OCI-LY1 (cell line): ENCODE measurements around the gene GOLPH3.

Experiments used
- H2AFZ ChIP-seq: fragments of 200-600 bp; sonication (generic), shearing (Covaris generic); 2 replicates; pipeline ENCODE4 v1.6.0; 2014; ENCODE audit warnings: antibody characterized with exemption, mild to moderate bottlenecking, low read length
- H3F3A ChIP-seq: fragments of 200-600 bp; sonication (generic), shearing (Covaris generic); 2 replicates; pipeline ENCODE4 v1.6.0; 2014; ENCODE audit warnings: mild to moderate bottlenecking, antibody characterized with exemption, low read length, moderate library complexity; ENCODE audit not compliant: insufficient read depth
- H3K27ac ChIP-seq: fragments of 200-600 bp; sonication (generic); 2 replicates; pipeline ENCODE4 v1.5.1; 2014; ENCODE audit warnings: low read length, mixed run types, mild to moderate bottlenecking, low read depth; ENCODE audit not compliant: poor library complexity, severe bottlenecking
- H3K27me3 ChIP-seq: fragments of 200-600 bp; sonication (generic); 2 replicates; pipeline ENCODE4 v1.6.0; 2014; ENCODE audit warnings: antibody characterized with exemption, mild to moderate bottlenecking, low read length, moderate library complexity; ENCODE audit not compliant: insufficient read depth
- H3K36me3 ChIP-seq: fragments of 200-600 bp; sonication (generic); 2 replicates; pipeline ENCODE4 v1.6.1; 2014; ENCODE audit warnings: mild to moderate bottlenecking, antibody characterized with exemption, low read length, moderate library complexity, mixed read lengths; ENCODE audit not compliant: insufficient read depth
- H3K4me1 ChIP-seq: fragments of 200-600 bp; sonication (generic); 2 replicates; pipeline ENCODE4 v1.5.1; 2014; ENCODE audit warnings: mild to moderate bottlenecking, low read length, moderate library complexity; ENCODE audit not compliant: insufficient read depth, severe bottlenecking
- H3K4me2 ChIP-seq: fragments of 200-600 bp; sonication (generic), shearing (Covaris generic); 2 replicates; pipeline ENCODE4 v1.6.1; 2014; ENCODE audit warnings: low read length
- H3K4me3 ChIP-seq: fragments of 200-600 bp; sonication (generic); 2 replicates; pipeline ENCODE4 v1.5.1; 2014; ENCODE audit warnings: low read length, low read depth, mild to moderate bottlenecking, mixed read lengths; ENCODE audit not compliant: poor library complexity, severe bottlenecking
- H3K79me2 ChIP-seq: fragments of 200-600 bp; shearing (Covaris generic); 2 replicates; pipeline ENCODE4 v1.6.1; 2016; ENCODE audit warnings: mixed run types, low read length, mixed read lengths; ENCODE audit not compliant: insufficient read depth
- H3K9ac ChIP-seq: fragments of 200-600 bp; sonication (generic), shearing (Covaris generic); 2 replicates; pipeline ENCODE4 v1.6.1; 2014; ENCODE audit warnings: mild to moderate bottlenecking, low read length, mixed read lengths
- H3K9me2 ChIP-seq: fragments of 200-600 bp; sonication (generic), shearing (Covaris generic); 2 replicates; pipeline ENCODE4 v1.6.1; 2014; ENCODE audit warnings: low read depth, mild to moderate bottlenecking, low read length, mixed read lengths
- H3K9me3 ChIP-seq: fragments of 200-600 bp; shearing (Covaris generic); 2 replicates; pipeline ENCODE4 v1.6.1; 2014; ENCODE audit warnings: low read length, mixed read lengths
- H4K20me1 ChIP-seq: fragments of 200-600 bp; sonication (generic), shearing (Covaris generic); 2 replicates; pipeline ENCODE4 v1.6.0; 2016; ENCODE audit warnings: mild to moderate bottlenecking, low read length; ENCODE audit not compliant: insufficient read depth
- EZH2 ChIP-seq: fragments of 200-600 bp; sonication (generic), shearing (Covaris generic); IDR thresholded peaks from 2 replicates; pipeline ENCODE4 v1.8.0; 2017; ENCODE audit warnings: borderline replicate concordance, mixed run types, mild to moderate bottlenecking, antibody characterized with exemption, low read length, moderate library complexity, mixed read lengths
- TF ChIP-seq, protein P1 (sequence below): fragments of 200-600 bp; sonication (generic), shearing (Covaris generic); IDR thresholded peaks from 2 replicates; pipeline ENCODE4 v1.5.1; 2017; ENCODE audit warnings: mild to moderate bottlenecking, antibody characterized with exemption, low read length, moderate library complexity, mixed read lengths

Gene GOLPH3

DNA sequence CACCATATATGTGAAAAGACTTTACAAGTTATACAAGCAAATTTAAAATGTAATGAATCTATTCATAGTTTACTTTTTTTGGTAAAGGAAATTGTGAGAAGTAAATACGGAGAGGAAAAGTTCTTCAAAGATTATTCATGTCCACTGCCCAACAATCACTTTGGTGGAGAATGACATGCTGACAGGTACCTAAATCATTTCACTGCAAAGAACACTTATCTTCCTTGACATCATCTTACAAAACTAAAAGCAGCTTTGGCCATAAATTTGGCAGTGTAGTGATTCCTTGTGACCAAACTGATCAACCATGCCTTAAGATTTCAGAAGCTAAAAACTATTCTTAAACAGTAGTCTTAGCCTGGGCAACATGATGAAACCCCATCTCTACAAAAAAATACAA, 42.5 kb downstream of the GOLPH3 start:
- H4K20me1 ChIP-seq: no peaks in the 10 kb centered on the region
- H3F3A ChIP-seq: no peaks in the 10 kb centered on the region
- no peaks in the 10 kb centered on the region; the same call in 1 of the 2 replicates for H3K79me2 ChIP-seq
- no peak overlapping the region for H3K4me2 ChIP-seq
- no peak overlapping the region for H2AFZ ChIP-seq
- no peak overlapping the region for H3K27ac ChIP-seq
- H3K36me3 ChIP-seq: peaks cover 41% of the 10 kb centered on the region
- no peak overlapping the region for H3K9ac ChIP-seq
- TF ChIP-seq EZH2: no peak
- TF ChIP-seq, protein P1, sequence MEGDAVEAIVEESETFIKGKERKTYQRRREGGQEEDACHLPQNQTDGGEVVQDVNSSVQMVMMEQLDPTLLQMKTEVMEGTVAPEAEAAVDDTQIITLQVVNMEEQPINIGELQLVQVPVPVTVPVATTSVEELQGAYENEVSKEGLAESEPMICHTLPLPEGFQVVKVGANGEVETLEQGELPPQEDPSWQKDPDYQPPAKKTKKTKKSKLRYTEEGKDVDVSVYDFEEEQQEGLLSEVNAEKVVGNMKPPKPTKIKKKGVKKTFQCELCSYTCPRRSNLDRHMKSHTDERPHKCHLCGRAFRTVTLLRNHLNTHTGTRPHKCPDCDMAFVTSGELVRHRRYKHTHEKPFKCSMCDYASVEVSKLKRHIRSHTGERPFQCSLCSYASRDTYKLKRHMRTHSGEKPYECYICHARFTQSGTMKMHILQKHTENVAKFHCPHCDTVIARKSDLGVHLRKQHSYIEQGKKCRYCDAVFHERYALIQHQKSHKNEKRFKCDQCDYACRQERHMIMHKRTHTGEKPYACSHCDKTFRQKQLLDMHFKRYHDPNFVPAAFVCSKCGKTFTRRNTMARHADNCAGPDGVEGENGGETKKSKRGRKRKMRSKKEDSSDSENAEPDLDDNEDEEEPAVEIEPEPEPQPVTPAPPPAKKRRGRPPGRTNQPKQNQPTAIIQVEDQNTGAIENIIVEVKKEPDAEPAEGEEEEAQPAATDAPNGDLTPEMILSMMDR: no peak
- H3K9me3 ChIP-seq: no peaks in the 10 kb centered on the region
- no peaks in the 10 kb centered on the region for H3K4me1 ChIP-seq
- no peaks in the 10 kb centered on the region for H3K9me2 ChIP-seq
- no peaks in the 10 kb centered on the region for H3K27me3 ChIP-seq
- no peak overlapping the region for H3K4me3 ChIP-seq

DNA sequence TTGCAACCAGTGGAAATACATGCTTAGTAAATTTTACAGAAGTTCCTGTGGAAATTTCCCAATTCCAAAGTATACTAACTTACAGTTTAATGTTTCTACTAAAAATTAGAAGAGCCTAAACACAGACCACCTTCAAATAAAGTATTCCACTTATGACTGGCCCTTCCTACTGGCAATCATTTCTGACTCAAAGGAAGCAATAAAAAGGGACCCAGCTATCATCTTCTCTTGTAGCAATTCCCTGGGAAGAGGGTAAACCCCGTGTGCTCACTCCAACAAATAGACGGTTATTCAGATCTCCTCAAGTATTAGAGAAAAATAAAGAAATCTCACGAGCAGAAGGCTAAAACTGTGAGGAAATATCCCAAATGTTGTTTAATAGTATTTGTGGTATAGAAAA, 43.3 kb downstream of the GOLPH3 start:
- Histone ChIP-seq H3K4me1 (no peaks in the 10 kb centered on the region), H3K27me3 (no peaks in the 10 kb centered on the region), H3K36me3 (peaks cover 48% of the 10 kb centered on the region), H4K20me1 (no peaks in the 10 kb centered on the region), H3K4me3 (no peak overlapping the region), H2AFZ (no peak overlapping the region), H3K9me3 (no peaks in the 10 kb centered on the region), H3K27ac (no peak overlapping the region), H3K79me2 (peaks cover under 1% of the 10 kb centered on the region), H3F3A (no peaks in the 10 kb centered on the region), H3K4me2 (no peak overlapping the region), H3K9ac (no peak overlapping the region), H3K9me2 (no peaks in the 10 kb centered on the region)
- TF ChIP-seq, protein P1: no peak
- no peak for TF ChIP-seq EZH2

DNA sequence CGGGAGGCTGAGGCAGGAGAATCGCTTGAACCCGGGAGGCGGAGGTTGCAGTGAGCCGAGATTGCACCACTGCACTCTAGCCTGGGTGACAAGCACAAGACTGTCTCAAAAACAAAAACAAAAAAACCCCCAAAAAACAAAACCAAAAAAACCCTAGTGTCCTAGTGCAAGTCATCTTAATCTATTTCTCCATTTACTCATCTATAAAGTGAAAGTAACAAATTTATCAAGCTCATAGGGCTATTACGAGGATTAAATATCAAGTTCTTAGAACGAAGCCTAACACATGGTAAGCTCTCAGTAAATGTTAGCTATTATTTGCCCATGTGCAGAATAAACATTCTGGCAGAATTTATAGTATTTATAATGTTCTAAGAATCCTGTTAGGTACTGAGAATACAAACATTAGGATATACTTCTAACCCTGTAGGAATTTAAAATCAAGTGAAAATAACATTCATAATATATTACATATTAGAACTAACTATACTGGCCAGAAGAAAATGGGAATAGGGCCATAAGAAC, 45.0 kb downstream of the GOLPH3 start:
- Histone ChIP-seq H3K27me3 (no peaks in the 10 kb centered on the region), H4K20me1 (no peaks in the 10 kb centered on the region), H3K4me3 (no peak overlapping the region), H3K36me3 (peaks cover 44% of the 10 kb centered on the region), H3K9me3 (no peaks in the 10 kb centered on the region), H3K9me2 (no peaks in the 10 kb centered on the region), H3K27ac (no peak overlapping the region), H3F3A (no peaks in the 10 kb centered on the region), H3K79me2 (peaks cover 4% of the 10 kb centered on the region), H3K4me2 (no peak overlapping the region), H3K9ac (no peak overlapping the region), H2AFZ (no peak overlapping the region), H3K4me1 (no peaks in the 10 kb centered on the region)
- TF ChIP-seq, protein P1: no peak
- no peak for TF ChIP-seq EZH2
